HepG2 (cell line): ENCODE measurements around the gene ABCD1. TPM values are rescaled to one million over a fixed set of nuclear protein-coding genes. Genes with fewer than 3 reads are reported as not detected.

ENCODE experiments used
- ATAC-seq: fragments of 200-7000 bp; cut with Tn5 transposase; 3 replicates; pipeline ENCODE4 v1.9.1; 2020; ENCODE audit warnings: mild to moderate bottlenecking, moderate library complexity
- BruUV-seq: library from RNA; stranded (reverse); fragments of 400-500 nt; replicated peaks from 2 replicates; lab custom pipeline; 2021; lab: Mats Ljungman, UMichigan
- CTCF ChIA-PET: fragments of 300-600 bp; formaldehyde crosslinking; extraction: SDS; loops from one replicate; lab custom pipeline; 2021; ENCODE audit warnings: low total read pairs, inconsistent platforms, low intra/inter-chr PET ratio; lab: Yijun Ruan, JAX
- POLR2A ChIA-PET: fragments of 350-600 bp; sonication (Branson Sonifier 250); formaldehyde crosslinking; loops from one replicate; lab custom pipeline; 2020; ENCODE audit warnings: antibody characterized with exemption, inconsistent platforms; lab: Yijun Ruan, JAX
- DNase-seq: peaks from one replicate; pipeline ENCODE4 v3.0.0-alpha.2; 2015; ENCODE audit warnings: low spot score
- FAIRE-seq: peaks from 3 replicates; lab custom pipeline; 2011; peaks lifted over from hg19 to GRCh38; lab: Jason Lieb, UNC
- H2AFZ ChIP-seq: one replicate; pipeline ENCODE4 v1.6.1; 2011; ENCODE audit warnings: low read length, inconsistent platforms
- H3K27ac ChIP-seq: fragments of 300-600 bp; 3 replicates; pipeline ENCODE4 v1.8.0; 2011; ENCODE audit warnings: mixed run types, mild to moderate bottlenecking, mixed read lengths, low read length, inconsistent platforms; ENCODE audit not compliant: insufficient read depth; ENCODE audit errors: extremely low read length
- H3K27me3 ChIP-seq, 2 experiments: fragments of 200-600 bp in 1 of 2; 2 replicates in 1 of 2; 3 replicates in 1 of 2; pipeline versions ENCODE4 v1.6.0 to v1.8.0; 2011; ENCODE audit warnings: low read length in 2 of 2, mild to moderate bottlenecking in 2 of 2, moderate library complexity in 2 of 2, inconsistent platforms in 1 of 2; ENCODE audit not compliant: insufficient read depth in 2 of 2, control insufficient read depth in 1 of 2
- H3K36me3 ChIP-seq, 2 experiments: fragments of 200-600 bp in 1 of 2; replicated peaks in 1 of 2; 2 replicates in 1 of 2; 3 replicates in 1 of 2; pipeline versions ENCODE4 v1.5.1 to v1.8.0; 2011; ENCODE audit warnings: low read length in 2 of 2, inconsistent platforms in 1 of 2; ENCODE audit not compliant: insufficient read depth in 2 of 2, control insufficient read depth in 1 of 2
- H3K4me1 ChIP-seq: 2 replicates; pipeline ENCODE4 v1.5.1; 2012; ENCODE audit warnings: low read length, inconsistent platforms; ENCODE audit not compliant: insufficient read depth
- H3K4me2 ChIP-seq: 2 replicates; pipeline ENCODE4 v1.6.0; 2011; ENCODE audit warnings: low read depth, low read length, inconsistent platforms
- H3K4me3 ChIP-seq, 3 experiments: fragments of 200-600 bp in 1 of 3; sonication (generic), shearing (Covaris generic) in 1 of 3; replicated peaks in 1 of 3; 2 replicates each; pipeline ENCODE4 v1.5.1; 2011 to 2016; ENCODE audit warnings: low read length in 3 of 3, inconsistent platforms in 2 of 3, low read depth in 2 of 3, mild to moderate bottlenecking in 2 of 3, control low read depth in 1 of 3, mixed read lengths in 1 of 3; ENCODE audit not compliant: insufficient read depth in 1 of 3
- H3K79me2 ChIP-seq: one replicate; pipeline ENCODE4 v1.6.1; 2011; ENCODE audit warnings: low read length, inconsistent platforms; ENCODE audit not compliant: insufficient read depth
- H3K9ac ChIP-seq: 2 replicates; pipeline ENCODE4 v1.6.0; 2011; ENCODE audit warnings: mild to moderate bottlenecking, low read depth, low read length, inconsistent platforms; ENCODE audit not compliant: insufficient read depth
- H3K9me3 ChIP-seq: 2 replicates; pipeline ENCODE4 v1.5.1; 2012; ENCODE audit warnings: mild to moderate bottlenecking, low read length
- H4K20me1 ChIP-seq: 2 replicates; pipeline ENCODE4 v1.6.0; 2011; ENCODE audit warnings: inconsistent platforms, mild to moderate bottlenecking, low read length, moderate library complexity; ENCODE audit not compliant: insufficient read depth
- ADNP ChIP-seq: sonication (generic); formaldehyde crosslinking; IDR thresholded peaks from 2 replicates; pipeline ENCODE4 v1.4.0; 2020; ENCODE audit warnings: missing genetic modification reagents
- AFF4 ChIP-seq: sonication (generic); formaldehyde crosslinking; IDR thresholded peaks from 2 replicates; pipeline ENCODE4 v1.4.0; 2020; ENCODE audit warnings: missing genetic modification reagents
- ELF1 ChIP-seq: sonication (generic); formaldehyde crosslinking; IDR thresholded peaks from 2 replicates; pipeline ENCODE4 v1.4.0; 2020; ENCODE audit warnings: missing genetic modification reagents
- GATA4 ChIP-seq: sonication (generic); IDR thresholded peaks from 2 replicates; pipeline ENCODE4 v1.6.1; 2016; ENCODE audit warnings: antibody characterized with exemption, low read depth, borderline replicate concordance
- HBP1 ChIP-seq: IDR thresholded peaks from 2 replicates; pipeline ENCODE4 v1.6.1; 2016; ENCODE audit warnings: low read depth, control low read depth
- HNRNPH1 ChIP-seq: fragments of 200-400 bp; formaldehyde crosslinking; optimal IDR thresholded peaks from 2 replicates; pipeline ENCODE3; 2017; ENCODE audit warnings: mild to moderate bottlenecking, low read depth, low read length
- HNRNPL ChIP-seq: fragments of 200-400 bp; formaldehyde crosslinking; IDR thresholded peaks from 2 replicates; pipeline ENCODE4 v1.6.1; 2017; ENCODE audit warnings: mild to moderate bottlenecking, low read depth, low read length
- MLLT10 ChIP-seq: sonication (generic); formaldehyde crosslinking; IDR thresholded peaks from 2 replicates; pipeline ENCODE4 v1.4.0; 2020; ENCODE audit warnings: missing genetic modification reagents
- SIX4 ChIP-seq: sonication (generic); formaldehyde crosslinking; IDR thresholded peaks from 2 replicates; pipeline ENCODE4 v1.4.0; 2020; ENCODE audit warnings: missing genetic modification reagents
- TRIM22 ChIP-seq: fragments of 450-650 bp; IDR thresholded peaks from 2 replicates; pipeline ENCODE4 v1.6.1; 2017
- TSC22D2 ChIP-seq: sonication (generic); formaldehyde crosslinking; IDR thresholded peaks from 2 replicates; pipeline ENCODE4 v1.5.1; 2020; ENCODE audit warnings: missing genetic modification reagents, mild to moderate bottlenecking, borderline replicate concordance
- U2AF2 ChIP-seq: fragments of 200-400 bp; formaldehyde crosslinking; IDR thresholded peaks from 2 replicates; pipeline ENCODE4 v1.6.1; 2017; ENCODE audit warnings: low read depth, mild to moderate bottlenecking, low read length
- ZNF792 ChIP-seq: IDR thresholded peaks from 2 replicates; pipeline ENCODE4 v1.6.1; 2016
- WGBS: methylation state at CpG from one replicate; pipeline ENCODE4 v1.1.6; 2017; ENCODE audit warnings: low lambda C conversion rate; 5-methylcytosine and 5-hydroxymethylcytosine counted together
- in situ Hi-C: cut with HindIII; loops from 2 replicates; pipeline ENCODE4 v1.10.0; 2017; ENCODE audit warnings: low pct_unique_long_range_greater_than_20kb; ENCODE audit not compliant: extremely low pct_ligation_motif_present
- intact Hi-C: fragments of 100-400 bp; cut with micrococcal nuclease; formaldehyde crosslinking; loops from one replicate; pipeline ENCODE4 v1.10.0; 2022; ENCODE audit not compliant: unreplicated experiment
- polyA plus RNA-seq, 8 experiments: library from polyadenylated mRNA; depleted of rRNA in 3 of 8; stranded (reverse) in 7 of 8; unstranded in 1 of 8; fragments of >200 nt; fragmentation: Illumina TruSeq in 4 of 8; extraction: Trizol in 4 of 8; gene quantifications; 2 replicates each; pipeline versions ENCODE4 v1.2.1 to v1.2.3, GENCODE V29; 2011 to 2016; ENCODE audit warnings: low read depth in 4 of 8, missing spikeins in 1 of 8, mixed read lengths in 1 of 8; ENCODE audit not compliant: insufficient read depth in 1 of 8
- total RNA-seq, 5 experiments: library from RNA; depleted of rRNA; stranded (reverse); fragments of >200 nt; fragmentation: Illumina TruSeq; extraction: Trizol; gene quantifications; 2 replicates each; pipeline ENCODE4 v1.2.3, GENCODE V29; 2016; ENCODE audit warnings: low read depth in 1 of 5
- TF ChIP-seq, protein P1 (sequence below): sonication (generic); formaldehyde crosslinking; IDR thresholded peaks from 2 replicates; pipeline ENCODE4 v1.4.0; 2020; ENCODE audit warnings: missing genetic modification reagents, mild to moderate bottlenecking, borderline replicate concordance

The ABCD1 gene
- total and polyA plus RNA-seq, 2 of the 13 experiments (the other 11 are each of a cell fraction or from before 2014, with no cell fraction given): 11.4 to 15.9 TPM

- no peak overlapping the region for H3K27ac ChIP-seq
- ChIA-PET POLR2A (no interaction called here), CTCF (no interaction called here)
- intact Hi-C loops: no loop called here
- ATAC-seq (no peak), FAIRE-seq (no peak), DNase-seq (no peak)
- H3K36me3 ChIP-seq: no peaks in the 10 kb centered on the region
- no peak overlapping the region for H2AFZ ChIP-seq
- H3K9me3 ChIP-seq: no peaks in the 10 kb centered on the region
- 80% methylated on average over 1 of the region's 42 CpGs for WGBS
- H3K4me2 ChIP-seq: no peak overlapping the region
- BruUV-seq: no TSS peak
- TF ChIP-seq, protein P1, sequence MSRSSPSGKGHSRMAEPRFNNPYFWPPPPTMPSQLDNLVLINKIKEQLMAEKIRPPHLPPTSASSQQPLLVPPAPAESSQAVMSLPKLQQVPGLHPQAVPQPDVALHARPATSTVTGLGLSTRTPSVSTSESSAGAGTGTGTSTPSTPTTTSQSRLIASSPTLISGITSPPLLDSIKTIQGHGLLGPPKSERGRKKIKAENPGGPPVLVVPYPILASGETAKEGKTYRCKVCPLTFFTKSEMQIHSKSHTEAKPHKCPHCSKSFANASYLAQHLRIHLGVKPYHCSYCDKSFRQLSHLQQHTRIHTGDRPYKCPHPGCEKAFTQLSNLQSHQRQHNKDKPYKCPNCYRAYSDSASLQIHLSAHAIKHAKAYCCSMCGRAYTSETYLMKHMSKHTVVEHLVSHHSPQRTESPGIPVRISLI (CRISPR knock-in tag): no peak
- TF ChIP-seq ELF1 (CRISPR knock-in tag) (no peak), SIX4 (CRISPR knock-in tag) (no peak), AFF4 (no peak), HNRNPH1 (no peak), TRIM22 (no peak), MLLT10 (CRISPR knock-in tag) (no peak), U2AF2 (no peak), HNRNPL (no peak), ZNF792 (no peak), TSC22D2 (no peak), GATA4 (no peak), ADNP (CRISPR knock-in tag) (no peak), HBP1 (no peak)
- H3K79me2 ChIP-seq: no peaks in the 10 kb centered on the region
- H3K27me3 ChIP-seq: no peaks in the 10 kb centered on the region
- H3K4me1 ChIP-seq: no peaks in the 10 kb centered on the region
- H4K20me1 ChIP-seq: no peaks in the 10 kb centered on the region
- in situ Hi-C loops: no loop called here
- H3K4me3 ChIP-seq: no peak overlapping the region
- H3K9ac ChIP-seq: no peak overlapping the region
These were observed 50.9 kb downstream of the ABCD1 start for GRCh38 chrX:153775293-153776119.
